Measurements from ENCODE around the gene GATAD1.

DNA sequence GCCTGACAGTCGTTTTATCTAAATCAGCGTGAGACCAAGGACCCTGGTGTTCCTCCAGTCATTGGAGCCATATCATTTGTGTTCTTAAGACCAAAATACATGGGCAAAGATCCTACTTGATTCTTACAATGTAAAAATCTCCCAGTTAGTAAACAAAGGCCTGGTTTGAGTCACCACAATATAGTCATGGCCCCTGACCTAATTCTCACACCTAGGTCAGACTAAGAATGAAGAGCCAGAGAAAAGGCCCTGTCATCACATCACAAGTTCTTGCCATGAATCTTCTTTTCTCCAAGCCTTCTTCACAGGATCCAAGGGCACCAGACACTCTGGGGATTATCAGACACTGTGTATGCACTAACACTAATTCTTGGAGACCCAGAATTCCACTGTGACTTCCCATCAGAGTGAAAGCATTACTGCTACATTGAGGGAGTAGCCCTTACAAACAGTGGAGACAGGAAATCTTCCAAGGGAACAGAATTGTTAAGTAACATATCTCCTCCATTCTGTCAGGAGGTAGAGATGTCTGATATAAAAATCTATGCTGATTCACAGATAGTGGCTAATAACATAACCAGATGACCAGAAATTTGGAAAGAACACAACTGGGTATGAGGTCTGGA, 38.1 kb downstream of the GATAD1 start:
- TF ChIP-seq, protein P1, sequence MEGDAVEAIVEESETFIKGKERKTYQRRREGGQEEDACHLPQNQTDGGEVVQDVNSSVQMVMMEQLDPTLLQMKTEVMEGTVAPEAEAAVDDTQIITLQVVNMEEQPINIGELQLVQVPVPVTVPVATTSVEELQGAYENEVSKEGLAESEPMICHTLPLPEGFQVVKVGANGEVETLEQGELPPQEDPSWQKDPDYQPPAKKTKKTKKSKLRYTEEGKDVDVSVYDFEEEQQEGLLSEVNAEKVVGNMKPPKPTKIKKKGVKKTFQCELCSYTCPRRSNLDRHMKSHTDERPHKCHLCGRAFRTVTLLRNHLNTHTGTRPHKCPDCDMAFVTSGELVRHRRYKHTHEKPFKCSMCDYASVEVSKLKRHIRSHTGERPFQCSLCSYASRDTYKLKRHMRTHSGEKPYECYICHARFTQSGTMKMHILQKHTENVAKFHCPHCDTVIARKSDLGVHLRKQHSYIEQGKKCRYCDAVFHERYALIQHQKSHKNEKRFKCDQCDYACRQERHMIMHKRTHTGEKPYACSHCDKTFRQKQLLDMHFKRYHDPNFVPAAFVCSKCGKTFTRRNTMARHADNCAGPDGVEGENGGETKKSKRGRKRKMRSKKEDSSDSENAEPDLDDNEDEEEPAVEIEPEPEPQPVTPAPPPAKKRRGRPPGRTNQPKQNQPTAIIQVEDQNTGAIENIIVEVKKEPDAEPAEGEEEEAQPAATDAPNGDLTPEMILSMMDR (IDR thresholded peaks at IDR 0.05; ENCODE audit: insufficient read depth, low read length, poor library complexity, severe bottlenecking) = no peak
- no peak for TF ChIP-seq EZH2phosphoT487 (conservative IDR thresholded peaks at IDR 0.05; ENCODE audit: low read length)
